ENCODE results near the gene TMPO.
"Not testable (repeated sequence)": the region's sequence is repeated elsewhere in the genome, so short reads cannot be mapped to it uniquely, and the experiment has no call there.

The TMPO gene, protein sequence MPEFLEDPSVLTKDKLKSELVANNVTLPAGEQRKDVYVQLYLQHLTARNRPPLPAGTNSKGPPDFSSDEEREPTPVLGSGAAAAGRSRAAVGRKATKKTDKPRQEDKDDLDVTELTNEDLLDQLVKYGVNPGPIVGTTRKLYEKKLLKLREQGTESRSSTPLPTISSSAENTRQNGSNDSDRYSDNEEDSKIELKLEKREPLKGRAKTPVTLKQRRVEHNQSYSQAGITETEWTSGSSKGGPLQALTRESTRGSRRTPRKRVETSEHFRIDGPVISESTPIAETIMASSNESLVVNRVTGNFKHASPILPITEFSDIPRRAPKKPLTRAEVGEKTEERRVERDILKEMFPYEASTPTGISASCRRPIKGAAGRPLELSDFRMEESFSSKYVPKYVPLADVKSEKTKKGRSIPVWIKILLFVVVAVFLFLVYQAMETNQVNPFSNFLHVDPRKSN
- long read RNA-seq, donor 1, full-length matches to known transcripts = 23 of 59 reads
- long read RNA-seq, donor 1, partial matches to known transcripts = 36 of 59 reads
- long read RNA-seq, donor 1, other reads (novel, unspliced or antisense) = 0 of 59 reads
- long read RNA-seq, donor 2, full-length matches to known transcripts = 27 of 39 reads
- long read RNA-seq, donor 2, partial matches to known transcripts = 12 of 39 reads
- long read RNA-seq, donor 2, other reads (novel, unspliced or antisense) = 0 of 39 reads
- long read RNA-seq, donor 3, full-length matches to known transcripts = 14 of 14 reads
- long read RNA-seq, donor 3, partial matches to known transcripts = 0 of 14 reads
- long read RNA-seq, donor 3, other reads (novel, unspliced or antisense) = 0 of 14 reads
- long read RNA-seq, donor 4, full-length matches to known transcripts = 34 of 52 reads
- long read RNA-seq, donor 4, partial matches to known transcripts = 18 of 52 reads
- long read RNA-seq, donor 4, other reads (novel, unspliced or antisense) = 0 of 52 reads
- long read RNA-seq, donor 5, full-length matches to known transcripts = 28 of 40 reads
- long read RNA-seq, donor 5, partial matches to known transcripts = 12 of 40 reads
- long read RNA-seq, donor 5, other reads (novel, unspliced or antisense) = 0 of 40 reads
- long read RNA-seq, donor 6, full-length matches to known transcripts = 22 of 77 reads
- long read RNA-seq, donor 6, partial matches to known transcripts = 55 of 77 reads
- long read RNA-seq, donor 6, other reads (novel, unspliced or antisense) = 0 of 77 reads
- long read RNA-seq, donor 7, full-length matches to known transcripts = 43 of 397 reads
- long read RNA-seq, donor 7, partial matches to known transcripts = 354 of 397 reads
- long read RNA-seq, donor 7, other reads (novel, unspliced or antisense) = 0 of 397 reads
- long read RNA-seq, donor 8, full-length matches to known transcripts = 26 of 53 reads
- long read RNA-seq, donor 8, partial matches to known transcripts = 27 of 53 reads
- long read RNA-seq, donor 8, other reads (novel, unspliced or antisense) = 0 of 53 reads

DNA sequence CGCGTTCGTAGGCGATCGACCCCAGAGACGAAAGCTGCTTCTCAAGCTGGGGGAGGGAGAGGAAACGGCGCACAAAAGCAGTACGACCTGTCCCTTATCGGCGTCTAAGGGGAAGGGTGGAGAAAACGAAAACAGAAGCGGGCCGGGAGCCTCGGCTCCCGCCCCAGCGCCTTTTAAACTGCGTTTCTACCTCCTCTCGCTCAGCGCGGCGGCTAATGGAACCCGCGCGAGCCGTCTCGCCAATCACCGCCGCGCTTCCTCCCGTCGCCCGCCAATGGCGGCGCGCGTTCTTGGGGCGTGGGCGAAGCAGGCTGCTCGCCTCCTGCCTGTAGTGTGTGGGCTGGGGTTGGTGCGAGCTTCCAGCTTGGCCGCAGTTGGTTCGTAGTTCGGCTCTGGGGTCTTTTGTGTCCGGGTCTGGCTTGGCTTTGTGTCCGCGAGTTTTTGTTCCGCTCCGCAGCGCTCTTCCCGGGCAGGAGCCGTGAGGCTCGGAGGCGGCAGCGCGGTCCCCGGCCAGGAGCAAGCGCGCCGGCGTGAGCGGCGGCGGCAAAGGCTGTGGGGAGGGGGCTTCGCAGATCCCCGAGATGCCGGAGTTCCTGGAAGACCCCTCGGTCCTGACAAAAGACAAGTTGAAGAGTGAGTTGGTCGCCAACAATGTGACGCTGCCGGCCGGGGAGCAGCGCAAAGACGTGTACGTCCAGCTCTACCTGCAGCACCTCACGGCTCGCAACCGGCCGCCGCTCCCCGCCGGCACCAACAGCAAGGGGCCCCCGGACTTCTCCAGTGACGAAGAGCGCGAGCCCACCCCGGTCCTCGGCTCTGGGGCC lies at the start of gene TMPO:
Gene TMPO, plus strand, starts transcription at position 304 of the 824 bp plus-strand sequence. Its CDS starts 278 bp downstream, at position 582.
- peak; percentile 99 for DNase-seq

DNA sequence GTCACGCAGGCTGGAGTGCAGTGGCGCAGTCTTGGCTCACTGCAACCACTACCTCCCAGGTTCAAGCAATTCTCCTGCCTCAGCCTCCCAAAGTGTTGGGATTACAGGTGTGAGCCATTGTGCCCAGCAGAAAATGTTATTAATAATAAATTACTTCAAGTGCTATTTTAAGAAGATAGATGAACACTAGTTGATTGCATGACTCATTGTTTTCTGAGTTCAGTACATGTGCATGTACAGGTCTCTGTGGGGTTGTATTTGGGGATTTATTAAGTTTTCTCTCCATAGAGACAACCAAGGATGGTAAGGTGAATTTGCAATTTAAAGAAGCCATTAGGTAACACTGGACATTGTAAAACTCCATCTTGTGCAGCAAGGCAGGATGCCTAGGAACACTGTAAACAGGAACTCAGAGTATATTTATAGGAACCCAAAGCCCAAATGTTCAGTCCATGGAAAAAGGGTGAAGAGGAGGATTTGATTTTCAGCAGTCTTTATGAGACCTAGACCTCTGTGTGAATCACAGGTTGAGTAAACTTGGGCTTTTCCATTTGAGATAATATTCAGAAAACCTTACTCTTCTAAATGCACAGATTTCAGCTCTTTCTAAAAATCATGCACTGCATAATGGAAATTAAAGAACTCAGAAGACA lies 49.3 kb upstream of the TMPO start:
- no peak for DNase-seq

DNA sequence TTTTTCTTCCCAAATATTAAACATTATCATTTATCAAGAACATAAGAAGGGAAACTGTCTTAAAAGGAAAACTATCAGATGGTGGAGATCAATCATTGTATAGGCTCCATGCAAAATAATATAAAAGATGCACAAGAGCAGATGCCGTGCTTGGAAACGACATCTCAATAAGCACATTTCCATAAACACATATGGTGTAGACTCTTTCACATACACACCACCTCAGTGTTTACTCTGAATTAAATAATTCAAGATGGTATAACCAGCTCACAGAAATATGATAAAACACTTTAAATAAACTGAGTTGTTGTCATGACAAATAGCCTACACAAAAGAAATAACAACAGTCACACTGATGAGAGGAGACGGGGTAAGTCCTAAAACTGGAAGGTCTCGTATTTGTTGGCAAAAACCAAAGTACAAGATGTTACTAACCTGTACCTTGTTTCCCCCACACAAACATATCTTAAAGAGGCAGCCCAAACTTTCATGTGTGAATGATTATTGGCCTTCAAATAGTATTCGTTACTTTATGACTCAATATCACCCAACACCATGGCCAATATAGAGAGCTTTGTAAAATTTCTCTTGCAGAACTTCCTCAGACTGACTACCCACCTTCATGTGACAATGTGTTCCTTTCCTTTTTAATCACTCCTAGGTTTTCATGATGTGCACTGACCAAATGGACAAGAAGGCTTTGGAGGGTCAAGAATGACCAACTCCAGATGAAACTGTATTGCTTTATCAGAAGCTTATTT lies 48.6 kb upstream of the TMPO start:
- DNase-seq = no peak

DNA sequence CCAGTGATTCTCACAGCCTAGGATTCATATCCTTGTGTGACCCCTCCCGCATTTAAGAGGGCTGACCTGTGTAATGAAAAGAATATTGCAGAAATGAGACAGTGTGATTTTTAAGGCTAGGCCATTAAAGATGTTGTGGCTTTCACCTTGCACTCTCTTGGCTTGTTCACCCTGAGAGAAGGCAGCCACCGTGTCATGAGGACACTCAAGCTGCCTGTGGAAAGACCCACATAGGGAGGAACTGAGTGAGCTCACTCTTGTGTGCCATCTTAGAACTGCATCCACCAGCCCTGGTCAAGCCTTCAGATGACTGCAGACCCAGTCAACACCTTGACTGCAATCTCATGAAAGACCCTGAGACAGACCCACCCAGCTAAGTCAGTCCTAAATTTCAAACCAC lies 46.3 kb upstream of the TMPO start:
- no peak for DNase-seq

DNA sequence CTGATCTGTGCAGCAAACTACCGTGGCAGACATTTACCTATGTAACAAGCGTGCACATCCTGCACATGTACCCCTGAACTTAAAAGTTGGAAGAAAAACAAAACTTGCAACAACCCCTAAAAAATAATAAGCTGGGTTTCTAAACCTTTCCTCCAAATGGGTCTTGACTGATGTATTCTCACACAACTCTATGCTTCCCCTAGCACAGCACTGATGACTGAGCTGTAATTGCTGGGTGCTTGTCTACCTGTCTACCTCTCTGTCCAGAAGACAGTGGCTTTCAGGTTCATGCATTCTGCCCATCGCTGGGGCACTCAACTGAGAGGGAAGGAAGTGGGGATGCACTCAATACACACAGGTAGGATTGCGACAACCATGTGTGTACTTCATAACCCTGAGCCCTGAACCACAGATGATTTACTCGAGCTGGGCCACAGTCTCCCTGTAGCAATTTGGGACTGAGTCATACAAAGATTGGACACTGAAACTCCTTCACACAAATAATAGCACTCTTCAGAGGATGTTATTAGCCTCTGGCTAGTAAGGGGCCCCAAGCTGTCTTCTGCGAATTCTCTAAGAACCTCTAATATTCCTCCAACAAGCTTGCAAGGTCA lies 44.8 kb upstream of the TMPO start:
- DNase-seq = no peak

DNA sequence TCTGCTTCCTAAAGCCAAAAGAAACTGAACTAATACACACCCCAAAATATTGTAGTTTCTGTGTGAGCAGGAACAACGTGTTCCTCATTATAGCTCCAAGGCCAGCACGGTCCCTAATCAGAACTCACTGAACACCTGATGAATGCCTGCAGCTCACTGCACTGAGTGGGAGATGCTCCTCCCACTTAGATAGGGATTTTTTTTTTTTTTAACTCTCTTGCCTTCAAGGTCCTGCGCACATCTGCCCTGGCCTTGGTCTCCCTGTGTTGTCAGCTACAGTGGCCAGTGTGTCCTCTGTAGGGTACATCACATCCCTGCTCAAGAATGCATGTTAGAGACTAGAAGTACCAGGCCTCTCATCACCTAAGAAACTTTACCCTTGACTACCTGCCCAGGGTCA lies 44.3 kb upstream of the TMPO start:
- DNase-seq = no peak

DNA sequence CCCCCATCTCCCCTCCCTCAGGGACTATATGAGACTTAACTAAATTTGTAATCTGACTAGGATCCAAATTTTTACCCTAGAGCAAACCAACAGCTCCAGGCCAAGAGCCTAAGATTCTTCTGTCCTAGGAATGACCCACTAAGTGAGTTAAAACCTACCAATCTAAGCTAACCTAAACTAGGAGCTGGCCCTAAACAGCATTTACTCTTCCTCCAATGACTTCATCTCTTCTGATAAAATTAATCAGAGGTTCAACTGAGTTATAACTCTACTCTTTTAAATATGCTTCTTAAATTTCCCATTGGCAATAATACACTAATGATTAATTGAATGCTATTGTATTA lies 39.9 kb upstream of the TMPO start:
- no peak for DNase-seq

DNA sequence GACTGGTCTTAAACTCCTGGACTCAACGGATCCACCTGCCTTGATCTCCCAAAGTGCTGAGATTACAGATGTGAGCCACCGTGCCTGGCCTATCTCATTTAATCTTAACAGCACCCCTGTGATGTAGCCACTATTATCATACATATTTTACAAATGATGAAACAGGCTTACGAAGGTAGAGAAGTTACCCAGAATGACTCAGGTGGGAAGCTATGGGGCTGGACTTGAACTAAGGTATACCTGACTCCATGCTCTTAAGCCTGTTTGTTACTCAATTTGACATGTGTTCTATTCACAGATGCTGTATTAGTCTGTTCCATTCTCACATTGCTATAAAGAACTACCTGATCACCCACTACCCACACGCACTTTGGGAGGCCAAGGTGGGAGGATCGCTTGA lies 36.8 kb upstream of the TMPO start:
- DNase-seq = no peak

DNA sequence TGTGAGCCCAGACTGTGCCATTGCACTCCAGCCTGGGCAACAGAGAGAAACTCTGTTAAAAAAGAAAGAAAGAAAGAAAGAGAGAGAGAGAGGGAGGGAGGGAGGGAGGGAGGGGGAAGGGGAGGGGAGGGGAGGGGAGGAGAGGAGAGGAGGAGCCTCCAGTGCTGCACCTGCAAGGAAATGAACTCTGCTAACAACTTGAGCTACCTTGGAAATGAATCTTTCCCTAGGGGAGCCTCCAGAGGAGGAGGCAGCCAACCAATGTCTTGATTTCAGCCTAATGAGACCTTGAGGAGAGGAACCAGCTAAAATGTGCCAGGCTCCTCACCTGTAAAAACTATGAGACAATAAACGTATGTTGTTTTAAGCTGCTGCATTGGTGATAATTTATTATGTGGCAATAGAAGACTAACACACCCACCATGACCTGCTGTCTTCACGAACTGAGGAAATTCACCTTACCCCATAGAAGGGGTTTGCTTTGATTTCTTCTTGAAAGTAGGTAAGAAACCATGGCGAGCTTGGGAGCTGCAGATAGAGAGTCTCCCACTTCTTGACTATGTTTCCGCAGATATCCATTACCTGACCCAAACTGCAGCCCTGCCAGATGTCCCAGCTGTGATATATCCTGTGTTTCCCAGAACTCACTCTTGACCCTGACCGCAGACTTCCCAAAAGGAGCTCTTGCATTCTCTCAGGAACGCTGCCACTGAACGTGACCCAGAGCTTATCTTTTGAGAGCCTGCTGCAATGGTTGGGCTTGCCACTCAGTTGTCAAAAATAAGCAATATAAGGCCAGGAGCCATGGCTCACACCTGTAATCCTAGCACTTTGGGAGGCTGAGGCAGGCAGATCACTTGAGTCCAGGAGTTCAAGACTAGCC lies 31.5 kb upstream of the TMPO start:
- DNase-seq = no peak

DNA sequence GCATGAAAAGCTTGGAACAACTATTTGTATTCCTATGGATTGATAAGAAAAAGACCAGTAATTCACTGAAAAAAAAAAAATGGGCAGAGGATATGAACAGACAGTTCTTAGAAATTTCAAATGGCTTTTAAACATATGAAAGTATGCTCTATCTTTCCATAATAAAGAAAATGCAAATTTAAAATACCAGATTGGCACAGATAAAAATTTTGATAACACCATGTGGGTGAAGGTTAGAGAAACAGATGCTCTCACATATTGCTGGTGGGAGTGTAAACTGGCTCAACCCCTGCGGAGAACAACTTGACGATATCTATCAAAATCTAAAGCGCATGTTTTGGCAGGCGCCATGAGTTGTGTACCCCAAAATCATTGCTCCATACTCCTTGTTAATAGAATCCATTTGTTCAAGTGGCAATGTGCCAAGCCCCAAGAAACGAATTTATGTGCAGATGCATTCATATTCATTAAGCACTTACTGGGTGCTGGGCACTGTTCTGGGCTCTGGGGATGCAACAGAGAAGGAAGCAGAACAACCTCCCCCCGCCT lies 29.5 kb upstream of the TMPO start:
- no peak for DNase-seq

DNA sequence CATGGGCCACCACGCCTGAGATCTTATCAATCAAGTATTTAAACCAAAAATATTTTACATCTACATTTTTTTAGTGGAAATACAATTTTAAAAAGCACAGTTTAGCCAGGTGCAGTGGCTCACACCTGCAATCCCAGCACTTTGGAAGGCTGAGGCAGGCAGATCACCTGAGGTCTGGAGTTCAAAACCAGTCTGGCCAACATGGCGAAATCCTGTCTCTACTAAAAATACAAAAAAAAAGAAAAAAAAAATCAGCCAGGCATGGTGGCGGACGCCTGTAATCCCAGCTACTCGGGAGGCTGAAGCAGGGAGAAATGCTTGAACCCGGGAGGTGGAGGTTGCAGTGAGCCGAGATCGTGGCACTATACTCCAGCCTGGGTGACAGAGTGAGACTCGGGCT lies 27.0 kb upstream of the TMPO start:
- not testable (repeated sequence) for DNase-seq

DNA sequence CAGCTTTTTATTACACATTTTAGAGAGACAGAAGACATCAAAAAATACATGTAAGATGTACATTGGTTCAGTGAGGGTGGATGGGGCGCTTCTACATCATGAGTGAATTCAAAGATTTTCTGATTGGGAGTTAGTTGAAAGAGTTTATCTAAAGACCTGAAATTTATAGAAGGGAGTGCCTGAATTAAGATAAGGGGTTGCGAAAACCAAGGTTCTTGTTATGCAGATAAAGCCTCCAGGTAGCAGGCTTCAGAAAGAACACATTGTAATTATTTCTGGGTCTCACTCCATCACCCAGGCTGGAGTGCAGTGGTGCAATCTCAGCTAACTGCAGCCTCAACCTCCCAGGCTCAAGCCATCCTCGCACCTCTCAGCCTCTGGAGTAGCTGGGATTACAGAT lies 26.2 kb upstream of the TMPO start:
- no peak for DNase-seq

DNA sequence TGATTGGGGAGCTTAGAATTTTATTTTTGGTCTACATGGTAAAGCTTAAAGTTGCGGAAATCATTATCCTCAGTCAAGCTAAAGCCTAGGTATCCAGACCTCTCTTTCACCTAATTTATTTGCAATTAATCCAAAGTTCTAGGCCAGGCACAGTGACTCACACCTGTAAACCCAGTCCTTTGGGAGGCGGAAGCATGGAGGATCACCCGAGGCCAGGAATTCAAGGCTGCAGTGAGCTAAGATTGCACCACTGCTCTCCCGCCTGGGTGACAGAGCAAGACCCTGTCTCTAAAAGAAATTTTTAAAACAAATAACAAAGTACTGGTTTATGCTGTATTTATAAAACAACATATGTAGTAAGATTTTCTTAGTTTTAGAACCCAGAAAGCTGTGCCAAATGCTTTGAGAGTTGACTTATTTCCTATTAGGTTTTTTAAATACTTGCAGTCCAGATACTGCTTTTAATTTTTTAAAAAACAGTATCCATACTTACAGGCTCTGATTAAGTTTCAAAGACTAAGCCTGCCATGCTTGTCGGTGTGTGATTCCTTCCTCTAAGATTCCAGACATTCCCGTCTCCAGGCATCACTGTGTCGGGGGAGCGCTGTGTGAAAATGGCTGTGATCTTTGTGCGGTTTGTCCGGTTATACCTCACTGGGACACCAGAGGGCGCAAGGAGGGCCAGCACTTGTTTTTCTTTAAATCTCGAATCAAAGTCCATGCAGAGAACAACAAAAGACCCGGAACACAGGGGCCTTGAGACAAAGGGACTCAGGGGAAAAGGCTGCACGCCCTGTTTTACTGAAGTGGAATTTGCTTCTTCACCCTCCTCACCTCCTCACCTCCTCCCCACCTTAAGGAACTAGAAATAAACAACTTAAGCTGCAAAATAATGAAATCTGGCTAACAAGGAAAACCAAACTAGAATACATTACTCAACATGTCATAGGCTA lies 24.6 kb upstream of the TMPO start:
- peak; percentile 88 for DNase-seq

DNA sequence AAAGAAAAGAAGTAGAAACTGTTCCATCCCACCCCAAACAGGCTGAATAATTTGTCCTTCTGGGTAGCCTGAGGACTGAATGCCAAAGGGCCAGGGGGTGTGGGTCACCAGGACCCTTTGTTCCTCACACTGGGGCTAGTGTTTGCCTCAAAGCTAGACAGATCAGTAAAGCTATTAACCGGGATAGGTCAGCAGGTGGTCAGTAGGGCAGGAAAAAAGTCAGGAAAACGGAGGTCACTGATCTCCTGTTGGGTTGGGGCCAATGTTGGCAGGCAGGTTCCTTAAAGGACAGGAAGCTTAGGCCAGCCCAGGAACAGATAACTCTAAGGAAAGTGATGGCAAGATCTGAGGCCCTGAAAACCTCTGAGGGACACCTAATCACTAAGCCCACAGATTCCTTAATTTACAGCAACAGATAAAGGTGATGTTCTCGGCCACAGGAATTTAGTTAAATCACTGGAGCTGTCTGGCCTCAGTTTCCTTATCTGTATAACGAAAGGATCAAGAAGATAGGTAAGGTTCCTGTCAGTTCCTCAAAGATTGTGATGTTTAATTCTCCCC lies 22.7 kb upstream of the TMPO start:
- DNase-seq = peak; percentile 19

DNA sequence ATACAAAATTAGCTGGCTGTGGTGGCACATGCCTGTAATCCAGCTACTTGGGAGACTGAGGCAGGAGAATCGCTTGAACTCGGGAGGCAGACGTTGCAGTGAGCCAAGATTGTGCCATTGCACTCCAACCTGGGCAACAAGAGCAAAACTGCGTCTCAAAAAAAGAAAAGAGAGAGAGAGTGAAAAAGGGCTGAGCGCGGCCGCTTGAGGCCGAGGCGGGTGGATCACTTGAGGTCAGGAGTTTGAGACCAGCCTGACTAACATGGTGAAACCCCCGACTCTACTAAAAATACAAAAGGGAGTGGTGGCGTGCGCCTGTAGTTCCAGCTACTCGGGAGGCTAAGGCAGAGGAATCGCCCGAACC lies 14.1 kb upstream of the TMPO start:
- not testable (repeated sequence) for DNase-seq

DNA sequence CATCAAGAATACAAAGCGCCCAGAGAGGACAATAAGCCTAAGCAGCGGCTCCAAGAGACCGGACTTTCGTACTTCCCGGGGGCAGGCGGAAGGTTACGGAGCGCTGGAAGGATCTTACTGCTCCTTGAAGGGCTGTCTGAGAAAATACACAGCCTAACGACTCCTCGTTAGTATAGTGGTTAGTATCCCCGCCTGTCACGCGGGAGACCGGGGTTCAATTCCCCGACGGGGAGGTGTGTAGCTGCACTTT lies 12.1 kb upstream of the TMPO start:
- no peak for DNase-seq

Data from right kidney (tissue), 9 donors.